IMR-90 (cell line): Measurements from ENCODE around the gene TNIP2. TPM values are rescaled to one million over a fixed set of nuclear protein-coding genes. Genes with fewer than 3 reads are reported as not detected.

Source experiments
- ATAC-seq: fragments of 200-7000 bp; cut with Tn5 transposase; 2 replicates; pipeline ENCODE4 v1.9.1; 2020; ENCODE audit warnings: low read depth, mild to moderate bottlenecking, moderate library complexity
- BruUV-seq: library from RNA; stranded (reverse); fragments of 400-500 nt; replicated peaks from 2 replicates; lab custom pipeline; 2021; lab: Mats Ljungman, UMichigan
- CTCF ChIA-PET: fragments of 300-600 bp; formaldehyde crosslinking; extraction: SDS; loops from one replicate; lab custom pipeline; 2021; ENCODE audit warnings: antibody characterized with exemption; lab: Yijun Ruan, JAX
- POLR2A ChIA-PET: fragments of 300-600 bp; sonication (Branson Sonifier 250); formaldehyde crosslinking; loops from one replicate; lab custom pipeline; 2022; ENCODE audit warnings: antibody characterized with exemption; ENCODE audit not compliant: unreplicated experiment; lab: Charles Lee
- DNase-seq: peaks from one replicate; pipeline ENCODE4 v3.0.0; 2013
- H2AFZ ChIP-seq: replicated peaks from 2 replicates; pipeline ENCODE3; 2013; ENCODE audit warnings: low read length, mild to moderate bottlenecking; ENCODE audit not compliant: poor library complexity
- H2AK5ac ChIP-seq: 2 replicates; pipeline ENCODE4 v1.6.1; 2013; ENCODE audit warnings: low read depth, low read length, inconsistent platforms
- H2AK9ac ChIP-seq: replicated peaks from 2 replicates; pipeline ENCODE3; 2013; ENCODE audit warnings: mild to moderate bottlenecking, low read depth, low read length, moderate library complexity; ENCODE audit not compliant: poor library complexity
- H2BK120ac ChIP-seq: 2 replicates; pipeline ENCODE4 v1.6.1; 2013; ENCODE audit warnings: low read depth, low read length, inconsistent platforms
- H2BK15ac ChIP-seq: 3 replicates; pipeline ENCODE4 v1.6.1; 2013; ENCODE audit warnings: low read depth, low read length, inconsistent platforms
- H2BK20ac ChIP-seq: 2 replicates; pipeline ENCODE4 v1.6.1; 2013; ENCODE audit warnings: low read depth, mild to moderate bottlenecking, inconsistent platforms, low read length, moderate library complexity
- H2BK5ac ChIP-seq: 2 replicates; pipeline ENCODE4 v1.6.1; 2013; ENCODE audit warnings: mild to moderate bottlenecking, low read depth, low read length, inconsistent platforms; ENCODE audit not compliant: poor library complexity, severe bottlenecking
- H3K14ac ChIP-seq: replicated peaks from 2 replicates; pipeline ENCODE4 v1.6.1; 2013; ENCODE audit warnings: low read depth, low read length, inconsistent platforms
- H3K18ac ChIP-seq: 2 replicates; pipeline ENCODE4 v1.6.1; 2013; ENCODE audit warnings: low read depth, low read length, control low read depth
- H3K23ac ChIP-seq: 2 replicates; pipeline ENCODE4 v1.6.1; 2013; ENCODE audit warnings: low read depth, low read length, inconsistent platforms
- H3K27ac ChIP-seq: 2 replicates; pipeline ENCODE4 v1.5.1; 2013; ENCODE audit warnings: mild to moderate bottlenecking, control low read depth, low read length; ENCODE audit not compliant: insufficient read depth
- H3K27me3 ChIP-seq: 2 replicates; pipeline ENCODE4 v1.6.1; 2013; ENCODE audit warnings: low read length; ENCODE audit not compliant: control insufficient read depth, insufficient read depth
- H3K36me3 ChIP-seq: 2 replicates; pipeline ENCODE4 v1.6.1; 2013; ENCODE audit warnings: low read length, mixed read lengths; ENCODE audit not compliant: control insufficient read depth, insufficient read depth
- H3K4ac ChIP-seq: 2 replicates; pipeline ENCODE4 v1.6.1; 2013; ENCODE audit warnings: low read depth, low read length, inconsistent platforms
- H3K4me1 ChIP-seq: 2 replicates; pipeline ENCODE4 v1.6.1; 2013; ENCODE audit warnings: low read length, mixed read lengths; ENCODE audit not compliant: control insufficient read depth, insufficient read depth
- H3K4me2 ChIP-seq: 2 replicates; pipeline ENCODE4 v1.6.1; 2013; ENCODE audit warnings: low read depth, mild to moderate bottlenecking, control low read depth, low read length, moderate library complexity
- H3K4me3 ChIP-seq: 2 replicates; pipeline ENCODE4 v1.5.1; 2013; ENCODE audit warnings: low read depth, mild to moderate bottlenecking, control low read depth, low read length, moderate library complexity; ENCODE audit not compliant: insufficient read depth
- H3K56ac ChIP-seq: 2 replicates; pipeline ENCODE4 v1.6.1; 2013; ENCODE audit warnings: low read length, inconsistent platforms; ENCODE audit not compliant: insufficient read depth; ENCODE audit errors: extremely low read depth
- H3K79me1 ChIP-seq, 2 experiments: 2 replicates each; pipeline ENCODE4 v1.6.1; 2013; ENCODE audit warnings: low read length in 2 of 2, inconsistent platforms in 1 of 2, low read depth in 1 of 2
- H3K9ac ChIP-seq: 2 replicates; pipeline ENCODE4 v1.6.1; 2013; ENCODE audit warnings: low read depth, low read length, control low read depth
- H3K9me1 ChIP-seq: 2 replicates; pipeline ENCODE4 v1.6.1; 2013; ENCODE audit warnings: low read length, inconsistent platforms; ENCODE audit not compliant: insufficient read depth
- H3K9me3 ChIP-seq: 2 replicates; pipeline ENCODE4 v1.6.1; 2013; ENCODE audit warnings: low read length; ENCODE audit not compliant: control insufficient read depth, insufficient read depth
- H4K20me1 ChIP-seq: 2 replicates; pipeline ENCODE4 v1.6.1; 2013; ENCODE audit warnings: low read length, inconsistent platforms; ENCODE audit not compliant: insufficient read depth
- H4K5ac ChIP-seq: 2 replicates; pipeline ENCODE4 v1.6.1; 2013; ENCODE audit warnings: mild to moderate bottlenecking, low read depth, low read length, control low read depth
- H4K8ac ChIP-seq, 2 experiments: 2 replicates each; pipeline ENCODE4 v1.6.1; 2013; ENCODE audit warnings: low read depth in 2 of 2, low read length in 2 of 2, control low read depth in 1 of 2, inconsistent platforms in 1 of 2
- H4K91ac ChIP-seq: 2 replicates; pipeline ENCODE4 v1.6.1; 2013; ENCODE audit warnings: low read depth, low read length, inconsistent platforms; ENCODE audit not compliant: insufficient read depth
- ELK1 ChIP-seq: fragments of 150-350 bp; IDR thresholded peaks from 2 replicates; pipeline ENCODE4 v1.6.1; 2016; ENCODE audit warnings: low read depth, mild to moderate bottlenecking, low read length, moderate library complexity, borderline replicate concordance
- RAD21 ChIP-seq: IDR thresholded peaks from 2 replicates; pipeline ENCODE4 v1.6.1; 2012; ENCODE audit warnings: low read length, improper control_type of control experiment
- RFX5 ChIP-seq: IDR thresholded peaks from 2 replicates; pipeline ENCODE4 v1.8.0; 2012; ENCODE audit warnings: low read depth, mild to moderate bottlenecking, low read length, moderate library complexity
- USF2 ChIP-seq: fragments of 150-350 bp; IDR thresholded peaks from 2 replicates; pipeline ENCODE4 v1.6.1; 2017; ENCODE audit warnings: mild to moderate bottlenecking, antibody characterized with exemption, low read length, low read depth
- WGBS, 2 experiments: methylation state at CpG; one replicate each; pipeline versions ENCODE4 v1.1.5 to v1.1.7; 2013; ENCODE audit warnings: missing lambda C conversion rate in 2 of 2; ENCODE audit not compliant: insufficient read length in 1 of 2; ENCODE audit errors: extremely low coverage in 2 of 2; 5-methylcytosine and 5-hydroxymethylcytosine counted together
- dilution Hi-C: fragments of 300-500 bp; cut with HindIII; formaldehyde crosslinking; loops from one replicate; pipeline ENCODE4 v1.14.3; 2018; ENCODE audit warnings: low sequenced_read_pairs; ENCODE audit not compliant: unreplicated experiment
- in situ Hi-C: fragments of 300-500 bp; cut with MboI; formaldehyde crosslinking; loops from 3 replicates; pipeline ENCODE4 v1.14.3; 2019; ENCODE audit warnings: low sequenced_read_pairs, inconsistent platforms, mixed read lengths
- intact Hi-C: fragments of 100-400 bp; cut with micrococcal nuclease; formaldehyde crosslinking; loops from 2 replicates; pipeline ENCODE4 v1.10.0; 2022
- polyA plus RNA-seq, 3 experiments: library from polyadenylated mRNA; depleted of rRNA; stranded (reverse); fragments of >200 nt; gene quantifications; 2 replicates each; pipeline ENCODE4 v1.2.3, GENCODE V29; 2012; ENCODE audit warnings: low replicate concordance in 1 of 3
- total RNA-seq: library from RNA; depleted of rRNA; stranded (reverse); fragments of >200 nt; gene quantifications from 2 replicates; pipeline ENCODE4 v1.2.3, GENCODE V29; 2012
- TF ChIP-seq, protein P1 (sequence below): conservative IDR thresholded peaks from 2 replicates; pipeline ENCODE4 v1.5.1; 2012; ENCODE audit warnings: mild to moderate bottlenecking, low read depth, low read length, improper control_type of control experiment

The TNIP2 gene
- total and polyA plus RNA-seq, 2 of the 4 experiments (the other 2 are of a cell fraction) = 33.3 to 38.5 TPM

- H3K9me3 ChIP-seq = peaks cover 2% of the 10 kb centered on the region; the same call in 1 of the 2 replicates
- ATAC-seq = no peak; the same call in 1 of the 2 replicates
- in situ Hi-C loops = no loop called here
Observed at GRCh38 chr4:2733001-2733843, 22.9 kb downstream of the TNIP2 start.

More at GRCh38 chr4:2733001-2733843, 22.9 kb downstream of the TNIP2 start:
- H2AFZ ChIP-seq = peak overlapping the region; percentile 43
- POLR2A ChIA-PET = no interaction called here
- H4K91ac ChIP-seq = no peak overlapping the region
- 0 out of 2 replicates have a peak, but pooled peaks cover 5% of the 10 kb centered on the region for H3K9me1 ChIP-seq
- H2BK120ac ChIP-seq = no peak overlapping the region
- no peak overlapping the region for H3K4me2 ChIP-seq
- peaks cover 0 to 3% of the 10 kb centered on the region in 2 experiments; a peak in 2 of 4 replicates for H3K79me1 ChIP-seq
- no peak overlapping the region for H3K23ac ChIP-seq
- no peak overlapping the region for H4K5ac ChIP-seq
- no TSS peak for BruUV-seq
- DNase-seq = no peak
- no peak overlapping the region for H3K9ac ChIP-seq
- H3K4ac ChIP-seq = no peak overlapping the region
- no peak overlapping the region for H3K14ac ChIP-seq
- no peaks in the 10 kb centered on the region for H3K27me3 ChIP-seq
- H3K36me3 ChIP-seq = peaks cover 37% of the 10 kb centered on the region
- H2BK15ac ChIP-seq = no peak overlapping the region
- peak overlapping the region; percentile 24 for H2AK9ac ChIP-seq
- H3K18ac ChIP-seq = no peak overlapping the region
- no peak overlapping the region for H4K8ac ChIP-seq
- no peak overlapping the region for H2AK5ac ChIP-seq
- dilution Hi-C loops = no loop called here
- H3K4me1 ChIP-seq = no peaks in the 10 kb centered on the region
- TF ChIP-seq ELK1 (no peak), RAD21 (no peak), USF2 (no peak), RFX5 (no peak)
- TF ChIP-seq, protein P1, sequence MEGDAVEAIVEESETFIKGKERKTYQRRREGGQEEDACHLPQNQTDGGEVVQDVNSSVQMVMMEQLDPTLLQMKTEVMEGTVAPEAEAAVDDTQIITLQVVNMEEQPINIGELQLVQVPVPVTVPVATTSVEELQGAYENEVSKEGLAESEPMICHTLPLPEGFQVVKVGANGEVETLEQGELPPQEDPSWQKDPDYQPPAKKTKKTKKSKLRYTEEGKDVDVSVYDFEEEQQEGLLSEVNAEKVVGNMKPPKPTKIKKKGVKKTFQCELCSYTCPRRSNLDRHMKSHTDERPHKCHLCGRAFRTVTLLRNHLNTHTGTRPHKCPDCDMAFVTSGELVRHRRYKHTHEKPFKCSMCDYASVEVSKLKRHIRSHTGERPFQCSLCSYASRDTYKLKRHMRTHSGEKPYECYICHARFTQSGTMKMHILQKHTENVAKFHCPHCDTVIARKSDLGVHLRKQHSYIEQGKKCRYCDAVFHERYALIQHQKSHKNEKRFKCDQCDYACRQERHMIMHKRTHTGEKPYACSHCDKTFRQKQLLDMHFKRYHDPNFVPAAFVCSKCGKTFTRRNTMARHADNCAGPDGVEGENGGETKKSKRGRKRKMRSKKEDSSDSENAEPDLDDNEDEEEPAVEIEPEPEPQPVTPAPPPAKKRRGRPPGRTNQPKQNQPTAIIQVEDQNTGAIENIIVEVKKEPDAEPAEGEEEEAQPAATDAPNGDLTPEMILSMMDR = no peak
- intact Hi-C loops = no loop called here
- no peak overlapping the region for H2BK5ac ChIP-seq
- H4K20me1 ChIP-seq = no peaks in the 10 kb centered on the region; the same call in 1 of the 2 replicates
- CTCF ChIA-PET = no interaction called here
- 96% methylated on average over 7 of the region's 21 CpGs; no CpG with 5 or more reads in 1 of the 2 experiments for WGBS, 2 experiments
- H3K4me3 ChIP-seq = no peak overlapping the region
- H2BK20ac ChIP-seq = no peak overlapping the region
- H3K27ac ChIP-seq = no peak overlapping the region
- no peak overlapping the region for H3K56ac ChIP-seq
